ENCODE measurements around the gene ARL10.
"Not testable (repeated sequence)": the region's sequence is repeated elsewhere in the genome, so short reads cannot be mapped to it uniquely, and the experiment has no call there.

The ARL10 gene

DNA sequence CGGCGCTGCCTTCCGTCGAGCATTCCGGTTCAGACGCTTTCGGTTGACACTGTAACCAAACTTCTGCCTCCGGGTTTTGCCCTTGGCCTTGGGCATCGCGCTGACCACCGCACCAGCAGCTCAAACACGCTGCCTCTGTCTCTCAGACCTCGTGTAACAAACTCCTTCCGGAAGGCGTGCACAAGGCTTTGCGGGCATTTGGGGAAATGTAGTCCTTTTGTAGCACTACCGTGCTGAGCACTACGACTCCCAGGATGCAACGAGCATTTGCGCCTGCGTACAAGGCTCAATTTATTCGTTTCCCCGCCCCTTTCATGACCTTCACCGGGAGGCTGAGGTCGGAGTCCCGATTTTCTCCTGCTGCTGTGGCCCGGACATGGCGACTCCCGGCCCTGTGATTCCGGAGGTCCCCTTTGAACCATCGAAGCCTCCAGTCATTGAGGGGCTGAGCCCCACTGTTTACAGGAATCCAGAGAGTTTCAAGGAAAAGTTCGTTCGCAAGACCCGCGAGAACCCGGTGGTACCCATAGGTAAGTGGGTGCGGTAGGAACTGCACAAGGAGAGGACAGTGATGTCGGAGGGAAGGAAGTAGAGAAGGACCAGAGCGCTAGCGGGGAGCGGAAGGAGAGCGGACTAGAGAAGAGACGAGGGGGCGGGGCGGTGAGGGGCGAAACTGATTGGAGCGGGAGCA is 23.3 kb downstream of the ARL10 start, which contains the start of the genes HIGD2A and NOP16:
Gene HIGD2A, plus strand, starts transcription at position 308 of the 691 bp plus-strand sequence. Its CDS starts 69 bp downstream, at position 377.
Gene NOP16, minus strand, starts transcription at position 155 of the 691 bp plus-strand sequence. Its CDS starts 59 bp downstream, at position 96.
- DNase-seq (ENCODE audit: low spot score) = peak; percentile 99

DNA sequence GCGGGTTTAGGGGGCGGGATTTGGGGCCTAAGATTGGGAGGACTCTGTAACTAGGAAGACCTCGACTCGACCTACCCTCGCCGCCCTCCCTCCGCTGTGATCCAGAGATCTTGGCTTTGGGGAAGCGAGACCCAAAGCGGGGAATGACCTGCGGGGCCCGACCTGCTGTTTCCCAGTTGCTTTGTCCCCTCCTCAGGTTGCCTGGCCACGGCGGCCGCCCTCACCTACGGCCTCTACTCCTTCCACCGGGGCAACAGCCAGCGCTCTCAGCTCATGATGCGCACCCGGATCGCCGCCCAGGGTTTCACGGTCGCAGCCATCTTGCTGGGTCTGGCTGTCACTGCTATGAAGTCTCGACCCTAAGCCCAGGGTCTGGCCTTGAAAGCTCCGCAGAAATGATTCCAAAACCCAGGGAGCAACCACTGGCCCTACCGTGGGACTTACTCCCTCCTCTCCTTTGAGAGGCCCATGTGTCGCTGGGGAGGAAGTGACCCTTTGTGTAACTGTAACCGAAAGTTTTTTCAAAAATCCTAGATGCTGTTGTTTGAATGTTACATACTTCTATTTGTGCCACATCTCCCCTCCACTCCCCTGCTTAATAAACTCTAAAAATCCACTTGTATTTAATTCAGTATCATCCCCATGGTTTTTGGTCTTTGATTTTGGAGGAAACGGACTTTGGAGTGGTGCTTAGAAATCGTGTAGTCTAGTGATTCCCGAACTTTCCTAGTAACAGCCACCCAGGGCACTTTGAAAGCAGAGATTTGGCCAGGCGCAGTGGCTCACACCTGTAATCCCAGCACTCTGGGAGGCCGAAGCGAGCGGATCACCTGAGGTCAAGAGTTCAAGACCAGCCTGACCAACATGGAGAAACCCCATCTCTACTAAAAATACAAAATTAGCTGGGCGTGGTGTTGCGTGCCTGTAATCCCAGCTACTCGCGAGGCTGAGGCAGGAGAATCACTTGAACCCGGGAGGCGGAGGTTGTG is 24.1 kb downstream of the ARL10 start:
- no peak for DNase-seq (ENCODE audit: low spot score)

GRCh38 chr5:176391479-176391878 is 26.2 kb downstream of the ARL10 start:
- no peak for DNase-seq (ENCODE audit: low spot score)

DNA sequence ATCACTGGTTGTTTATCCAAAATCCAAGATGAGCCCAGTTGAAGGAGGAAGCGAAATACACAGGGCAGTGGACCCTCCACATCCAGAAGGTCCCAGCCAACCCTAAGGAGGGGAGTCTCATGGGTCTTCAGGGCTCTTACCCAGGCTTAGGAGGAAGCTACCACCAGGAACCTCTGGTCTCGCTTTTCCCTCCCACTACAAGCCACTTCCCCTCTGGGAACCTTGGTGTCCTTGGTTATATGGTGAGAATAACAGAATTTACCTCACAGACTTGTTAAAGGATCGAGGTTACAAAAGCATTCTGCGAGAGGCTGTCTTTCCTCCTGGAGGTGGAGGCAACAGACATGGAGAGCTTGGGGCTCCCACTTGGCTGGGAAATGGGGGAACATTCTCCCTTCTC is 26.7 kb downstream of the ARL10 start:
- no peak for DNase-seq (ENCODE audit: low spot score)

DNA sequence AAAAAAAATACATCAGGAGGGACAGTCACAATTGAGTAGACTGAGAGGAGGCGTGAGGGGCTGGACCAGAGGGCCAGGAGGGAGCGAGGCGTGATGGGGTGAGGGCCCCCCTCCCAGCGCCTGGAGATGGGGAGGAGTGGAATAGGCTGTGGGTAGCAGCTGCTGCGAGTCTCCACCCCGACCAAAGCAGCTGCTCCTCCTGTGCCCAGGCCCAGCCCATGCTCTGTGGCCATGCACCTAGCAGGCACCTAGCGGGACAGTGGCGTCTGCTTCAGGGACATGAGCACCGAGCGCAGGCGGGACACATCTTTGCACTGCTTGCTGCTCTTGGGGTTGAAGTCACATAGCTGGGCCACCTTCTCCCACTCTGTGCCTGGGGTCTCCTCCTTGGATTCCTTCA is 27.2 kb downstream of the ARL10 start:
- DNase-seq (ENCODE audit: low spot score) = no peak

- DNase-seq (ENCODE audit: low spot score) = no peak
Measured at GRCh38 chr5:176394096-176394495, 28.8 kb downstream of the ARL10 start.

DNA sequence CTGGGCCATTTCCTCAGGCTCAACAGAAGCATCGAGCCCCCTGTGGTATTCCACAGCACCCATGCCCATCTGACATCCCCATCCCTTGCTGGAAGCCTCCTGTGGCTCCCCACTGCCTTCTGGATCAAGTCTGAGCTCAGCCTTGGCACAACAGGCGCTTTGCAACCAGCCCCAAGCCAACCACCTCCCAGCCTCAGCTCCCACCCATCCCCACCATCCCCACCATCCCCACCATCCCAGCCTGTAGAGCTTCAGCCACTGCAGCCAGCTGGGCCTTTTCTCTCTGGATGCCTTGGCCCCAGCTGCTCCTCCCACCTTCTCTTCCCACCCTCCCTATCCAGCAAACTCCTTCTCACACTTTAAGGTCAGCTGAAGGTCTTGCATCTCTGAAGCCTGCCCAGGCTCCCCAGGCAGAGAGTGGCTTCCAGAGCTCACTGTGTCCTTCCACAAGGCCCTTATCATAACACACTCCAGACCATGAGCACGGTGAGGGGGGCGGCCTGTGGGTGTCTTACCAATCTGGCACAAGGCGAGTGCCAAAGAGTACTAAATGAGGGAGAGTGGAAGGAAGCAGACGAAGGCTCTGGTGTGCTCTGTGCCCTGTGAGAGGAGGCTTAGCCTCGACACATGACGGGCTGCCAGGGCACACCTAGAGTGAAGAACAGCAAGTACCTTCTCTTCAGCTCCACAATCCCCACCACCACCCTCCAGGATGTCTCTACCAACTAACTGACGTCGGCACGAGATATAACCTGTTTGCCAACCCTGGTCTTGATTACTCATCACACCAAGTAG is 29.8 kb downstream of the ARL10 start:
- DNase-seq (ENCODE audit: low spot score) = no peak

DNA sequence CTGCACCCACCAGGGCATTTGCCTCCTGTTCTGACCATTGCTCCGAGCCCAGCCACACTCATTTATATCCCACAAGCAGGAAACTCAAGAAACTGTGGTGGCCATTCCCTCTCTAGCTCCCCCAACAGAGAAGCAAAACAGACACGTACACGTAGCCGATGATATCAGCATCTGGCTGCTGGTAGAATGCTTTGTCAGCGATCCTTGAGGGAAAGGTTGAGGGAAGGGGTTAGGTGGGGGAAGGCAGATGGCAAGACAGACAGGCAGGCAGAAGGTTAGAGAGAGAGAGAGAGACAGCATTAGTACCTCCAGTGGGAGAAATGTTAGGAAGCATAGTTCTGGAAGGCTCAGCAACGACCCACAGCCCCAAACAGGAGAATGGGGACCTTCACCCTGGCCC is 31.0 kb downstream of the ARL10 start:
- DNase-seq (ENCODE audit: low spot score) = no peak

DNA sequence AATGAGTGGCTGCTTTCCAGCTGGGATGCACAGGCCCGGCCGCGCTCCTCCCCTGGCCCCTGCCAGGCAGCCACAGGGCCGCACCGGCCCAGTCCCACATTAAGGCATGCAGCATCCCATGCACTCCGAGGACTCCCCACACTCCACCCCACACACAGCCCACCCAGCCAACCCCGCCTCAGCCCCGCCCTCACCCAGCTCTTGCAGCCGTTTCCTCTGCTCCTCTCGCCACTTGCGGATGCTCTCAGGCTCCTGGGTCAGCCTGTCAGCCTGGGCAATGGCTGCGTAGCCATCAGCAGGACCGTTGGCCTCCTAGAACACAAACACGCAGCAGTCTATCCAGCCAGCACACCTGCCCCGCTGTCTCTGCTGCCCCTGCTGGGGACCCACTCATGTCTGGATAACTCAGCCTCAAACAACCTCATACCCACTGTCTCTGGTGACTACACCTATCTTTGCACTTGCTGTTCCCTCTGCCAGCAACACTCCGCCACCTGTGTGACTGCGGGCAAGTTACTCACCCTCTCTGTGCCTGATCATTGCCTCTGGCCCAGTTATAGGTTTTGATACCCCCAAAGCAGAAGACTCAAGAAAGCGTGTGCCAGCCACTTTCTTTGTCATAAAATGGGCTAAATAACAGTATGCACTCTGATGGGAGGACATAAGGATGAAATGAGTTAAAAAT is 32.6 kb downstream of the ARL10 start:
- no peak for DNase-seq (ENCODE audit: low spot score)

GRCh38 chr5:176400382-176401156 is 35.3 kb downstream of the ARL10 start:
- no peak for DNase-seq (ENCODE audit: low spot score)

DNA sequence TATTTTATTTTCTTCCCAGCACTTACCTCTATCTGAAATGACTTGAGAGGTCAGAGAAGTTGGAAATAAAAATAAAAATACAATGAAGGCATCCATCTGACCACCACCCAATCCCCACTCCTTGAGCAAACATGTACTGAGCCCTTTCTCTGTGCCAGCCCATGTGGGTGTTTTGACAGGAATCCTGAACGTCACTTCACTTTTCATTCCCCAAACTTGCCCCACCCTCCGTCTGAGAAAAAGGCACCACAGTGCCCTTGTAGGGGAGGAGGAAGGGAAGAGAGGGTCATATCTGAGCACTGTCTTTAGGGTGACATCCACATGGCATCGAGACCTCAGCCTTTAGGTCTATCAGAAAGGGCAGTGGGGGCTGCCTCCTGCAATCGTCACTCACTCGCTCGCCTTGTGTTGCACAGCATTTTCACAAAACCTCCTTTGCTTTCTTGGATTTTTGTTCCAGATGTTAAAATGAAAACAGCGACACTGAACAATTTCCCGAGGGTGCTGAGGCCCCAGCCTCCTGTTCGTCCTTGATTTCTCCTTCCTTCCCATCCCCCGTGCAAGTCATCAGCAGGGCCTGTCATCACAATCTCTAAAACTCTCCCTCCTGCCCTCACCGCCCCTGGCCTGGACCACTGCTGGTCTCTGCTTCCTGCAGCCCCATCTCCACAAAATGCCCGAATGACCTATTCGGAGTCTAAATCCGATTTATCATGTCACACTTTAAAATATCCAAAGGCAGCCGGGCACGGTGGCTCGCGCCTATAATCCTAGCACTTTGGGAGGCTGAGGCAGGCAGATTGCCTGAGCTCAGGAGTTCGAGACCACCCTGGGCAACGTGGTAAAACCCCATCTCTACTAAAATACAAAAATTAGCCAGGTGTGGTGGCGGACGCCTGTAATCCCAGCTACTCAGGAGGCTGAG is 36.3 kb downstream of the ARL10 start:
- DNase-seq (ENCODE audit: low spot score) = no peak

GRCh38 chr5:176405656-176406435 is 40.6 kb downstream of the ARL10 start:
- DNase-seq (ENCODE audit: low spot score) = no peak

DNA sequence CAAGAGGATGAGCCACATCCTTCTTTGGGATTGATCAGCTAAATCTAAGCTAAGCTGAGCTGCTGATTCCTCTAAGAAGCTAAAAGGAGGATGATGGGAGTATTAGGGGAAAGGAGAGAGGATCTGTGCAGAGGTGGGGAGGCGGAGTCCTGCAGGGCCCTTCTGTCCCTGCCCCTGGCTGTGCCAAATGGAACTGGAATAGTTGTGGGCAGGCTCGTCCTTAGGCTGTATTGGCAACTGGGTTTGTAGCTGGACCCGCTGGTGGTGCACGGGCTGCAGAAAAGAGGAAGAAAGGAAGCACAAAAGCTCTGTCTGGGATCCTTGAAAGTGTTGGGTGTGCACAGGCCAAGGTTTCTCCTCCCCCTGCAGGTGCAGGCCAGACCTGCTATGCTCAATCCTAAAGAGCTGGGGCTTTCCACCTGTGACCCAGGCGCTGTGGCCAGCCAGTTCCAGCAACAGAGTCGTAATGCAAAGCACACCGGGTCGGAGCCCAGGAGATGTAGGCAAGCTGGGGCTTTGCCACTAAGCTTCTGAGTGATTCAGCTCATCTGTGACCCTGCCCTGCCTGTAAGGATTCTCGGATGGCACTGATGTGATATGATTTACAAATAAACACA is 41.3 kb downstream of the ARL10 start:
- DNase-seq (ENCODE audit: low spot score) = no peak

- DNase-seq (ENCODE audit: low spot score) = no peak
Measured at GRCh38 chr5:176407456-176408251, 42.4 kb downstream of the ARL10 start.

DNA sequence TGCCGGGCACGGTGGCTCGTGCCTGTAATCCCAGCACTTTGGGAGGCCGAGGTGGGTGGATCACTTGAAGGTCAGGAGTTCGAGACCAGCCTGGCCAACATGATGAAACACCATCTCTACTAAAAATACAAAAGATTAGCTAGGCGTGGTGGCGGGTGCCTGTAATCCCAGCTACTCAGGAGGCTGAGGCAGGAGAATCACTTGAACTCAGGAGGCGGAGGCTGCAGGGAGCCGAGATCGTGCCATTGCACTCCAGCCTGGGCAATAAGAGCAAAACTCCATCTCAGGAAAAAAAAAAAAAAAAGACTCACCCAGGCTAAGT is 42.9 kb downstream of the ARL10 start:
- DNase-seq (ENCODE audit: low spot score) = not testable (repeated sequence)

DNA sequence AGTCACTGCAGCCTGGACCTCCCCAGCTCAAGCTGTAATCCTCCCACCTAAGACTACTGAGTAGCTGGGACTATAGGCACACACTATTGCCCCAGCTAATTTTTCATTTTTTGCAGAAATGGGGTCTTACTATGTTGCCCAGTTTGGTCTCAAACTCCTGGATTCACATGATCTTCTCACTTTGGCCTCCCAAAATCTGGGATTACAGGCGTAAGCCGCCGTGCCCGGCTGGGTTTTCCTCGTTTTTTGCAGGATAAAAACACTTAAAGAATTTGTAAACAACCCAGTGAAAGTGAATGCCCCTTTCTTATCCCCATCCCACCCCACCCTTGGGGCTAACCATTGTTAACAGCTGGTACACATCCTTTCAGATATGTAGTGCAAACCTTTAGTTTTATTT is 43.3 kb downstream of the ARL10 start:
- no peak for DNase-seq (ENCODE audit: low spot score)

DNA sequence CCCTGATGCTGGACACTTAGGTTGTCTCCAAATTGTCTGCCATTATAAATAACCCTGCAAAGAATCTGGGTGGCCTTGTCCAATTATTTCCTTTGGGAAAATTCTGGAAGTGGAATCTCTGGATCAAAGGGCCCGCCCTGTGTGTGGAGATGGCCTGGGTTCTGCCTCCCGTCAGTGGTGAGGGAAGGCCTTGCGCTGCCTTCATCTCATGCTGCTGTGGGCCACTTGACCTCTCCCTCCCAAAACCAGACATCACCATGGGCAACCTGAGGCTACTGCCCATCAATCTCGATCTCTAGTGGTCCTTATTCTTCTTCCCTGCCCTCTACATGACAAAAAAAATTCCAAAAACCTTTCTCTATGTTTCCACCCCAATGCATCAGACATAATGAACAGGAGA is 44.5 kb downstream of the ARL10 start:
- no peak for DNase-seq (ENCODE audit: low spot score)
